Upper lobe of left lung (tissue), 4 donors: Measurements from ENCODE around the gene SUPV3L1.

Source experiments
- EP300 ChIP-seq, 4 donors: sonication (generic); formaldehyde crosslinking; IDR thresholded peaks; one replicate each; pipeline ENCODE4 v1.5.1; 2017; ENCODE audit warnings: antibody characterized with exemption in 4 of 4, control low read depth in 2 of 4
- POLR2A ChIP-seq, 4 donors: fragments of 450-650 bp; IDR thresholded peaks; one replicate each; pipeline ENCODE4 v1.5.1; 2016 to 2017; ENCODE audit warnings: antibody characterized with exemption in 4 of 4, mild to moderate bottlenecking in 2 of 4
- POLR2AphosphoS5 ChIP-seq, 2 donors: sonication (generic); formaldehyde crosslinking; IDR thresholded peaks; one replicate each; pipeline ENCODE4 v1.5.1; 2017; ENCODE audit warnings: antibody characterized with exemption in 2 of 2
- TF ChIP-seq, protein P1 (sequence below), 6 experiments: fragments of 450-650 bp in 4 of 6; fragments of 200-600 bp in 2 of 6; sonication (generic) in 2 of 6; IDR thresholded peaks; one replicate each; pipeline ENCODE4 v1.5.1; 2016 to 2019; ENCODE audit warnings: antibody characterized with exemption in 6 of 6

DNA sequence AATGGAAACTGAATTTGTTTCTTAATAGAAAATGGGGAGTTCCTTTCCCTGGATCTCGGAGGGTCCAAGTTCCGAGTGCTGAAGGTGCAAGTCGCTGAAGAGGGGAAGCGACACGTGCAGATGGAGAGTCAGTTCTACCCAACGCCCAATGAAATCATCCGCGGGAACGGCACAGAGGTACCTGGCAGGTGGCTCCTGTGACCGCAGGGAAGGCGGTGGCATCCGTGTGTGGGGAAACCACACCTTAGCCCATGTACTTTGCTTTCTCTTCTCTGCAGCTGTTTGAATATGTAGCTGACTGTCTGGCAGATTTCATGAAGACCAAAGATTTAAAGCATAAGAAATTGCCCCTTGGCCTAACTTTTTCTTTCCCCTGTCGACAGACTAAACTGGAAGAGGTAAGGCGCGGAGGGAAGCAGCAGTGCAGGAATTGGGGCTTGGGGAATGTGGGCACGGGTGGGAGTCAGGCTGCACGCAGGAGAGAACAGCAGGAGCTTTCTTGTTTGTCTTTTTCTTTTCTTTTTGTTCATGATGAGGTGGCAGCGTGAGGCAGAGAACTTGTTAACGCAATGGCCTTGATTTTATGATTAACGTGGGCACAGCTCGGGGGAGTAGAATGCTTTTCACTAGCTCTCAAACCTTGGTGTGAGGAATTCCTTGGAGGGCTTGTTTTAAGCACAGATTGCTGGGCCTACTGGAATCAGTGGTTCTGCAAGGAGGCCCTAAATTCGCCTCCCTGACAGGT, 52.9 kb downstream of the SUPV3L1 start:
- TF ChIP-seq, protein P1, sequence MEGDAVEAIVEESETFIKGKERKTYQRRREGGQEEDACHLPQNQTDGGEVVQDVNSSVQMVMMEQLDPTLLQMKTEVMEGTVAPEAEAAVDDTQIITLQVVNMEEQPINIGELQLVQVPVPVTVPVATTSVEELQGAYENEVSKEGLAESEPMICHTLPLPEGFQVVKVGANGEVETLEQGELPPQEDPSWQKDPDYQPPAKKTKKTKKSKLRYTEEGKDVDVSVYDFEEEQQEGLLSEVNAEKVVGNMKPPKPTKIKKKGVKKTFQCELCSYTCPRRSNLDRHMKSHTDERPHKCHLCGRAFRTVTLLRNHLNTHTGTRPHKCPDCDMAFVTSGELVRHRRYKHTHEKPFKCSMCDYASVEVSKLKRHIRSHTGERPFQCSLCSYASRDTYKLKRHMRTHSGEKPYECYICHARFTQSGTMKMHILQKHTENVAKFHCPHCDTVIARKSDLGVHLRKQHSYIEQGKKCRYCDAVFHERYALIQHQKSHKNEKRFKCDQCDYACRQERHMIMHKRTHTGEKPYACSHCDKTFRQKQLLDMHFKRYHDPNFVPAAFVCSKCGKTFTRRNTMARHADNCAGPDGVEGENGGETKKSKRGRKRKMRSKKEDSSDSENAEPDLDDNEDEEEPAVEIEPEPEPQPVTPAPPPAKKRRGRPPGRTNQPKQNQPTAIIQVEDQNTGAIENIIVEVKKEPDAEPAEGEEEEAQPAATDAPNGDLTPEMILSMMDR (IDR thresholded peaks at IDR 0.05): no peak
- TF ChIP-seq POLR2A (IDR thresholded peaks at IDR 0.05) (no peak), EP300 (IDR thresholded peaks at IDR 0.05) (no peak), POLR2AphosphoS5 (IDR thresholded peaks at IDR 0.05) (no peak)
